HG03558 (cell line): ENCODE measurements around the gene NDUFV3.
"Not testable (repeated sequence)": the region's sequence is repeated elsewhere in the genome, so short reads cannot be mapped to it uniquely, and the experiment has no call there.

Experiments used
- ATAC-seq: cut with Tn5 transposase; IDR thresholded peaks from one replicate; pipeline ENCODE4 v1.9.1; 2021; ENCODE audit warnings: moderate number of reproducible peaks; ENCODE audit not compliant: unreplicated experiment; ENCODE audit errors: extremely low read depth

The NDUFV3 gene

DNA sequence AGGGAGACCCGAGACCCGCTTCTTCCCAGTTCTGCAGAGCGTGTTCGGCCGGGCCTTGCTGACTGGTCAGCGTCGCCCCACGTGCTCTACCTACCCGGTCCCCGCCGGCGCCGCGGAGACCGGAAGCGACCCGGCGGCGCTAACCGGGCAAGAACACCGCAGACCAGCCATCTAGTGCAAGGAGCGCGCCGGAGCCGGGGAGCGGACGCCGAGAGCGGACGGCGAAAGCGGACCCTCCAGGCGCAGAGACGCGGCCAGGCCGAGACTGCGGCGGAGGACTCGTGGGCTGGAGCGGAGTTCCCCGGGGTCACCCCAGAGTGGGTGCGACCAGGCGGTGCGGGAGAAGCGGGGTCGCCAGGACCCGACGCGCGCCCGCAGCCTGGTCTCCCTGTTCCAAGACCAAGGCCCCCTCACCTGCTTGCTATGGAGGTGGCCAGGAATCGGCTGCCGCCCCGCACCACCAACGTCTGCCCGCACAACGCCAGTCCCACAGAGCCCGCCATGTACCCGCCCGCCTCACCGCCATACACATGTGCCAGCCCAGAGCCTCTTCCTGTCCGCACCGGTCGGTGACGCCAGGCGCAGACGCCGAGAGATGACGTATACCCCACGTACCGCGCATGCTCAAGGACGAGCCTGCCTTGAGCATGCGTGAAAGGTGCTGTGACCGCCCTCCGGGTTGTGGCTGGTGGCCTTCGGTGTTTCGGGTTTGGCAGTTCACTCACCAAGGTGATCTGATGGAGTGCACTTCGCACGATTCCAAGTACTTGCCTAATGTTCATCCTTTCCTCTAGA, 13.9 kb upstream of the NDUFV3 start, which contains the start of gene WDR4:
Gene WDR4, minus strand, starts transcription at position 547 of the 795 bp plus-strand sequence. Its CDS starts 44 bp downstream, at position 503.
- peak; percentile 63 for ATAC-seq

GRCh38 chr21:42880352-42880751, 12.8 kb upstream of the NDUFV3 start:
- no peak for ATAC-seq

- ATAC-seq, result no peak
These were observed 9.2 kb upstream of the NDUFV3 start for GRCh38 chr21:42883921-42884320.

DNA sequence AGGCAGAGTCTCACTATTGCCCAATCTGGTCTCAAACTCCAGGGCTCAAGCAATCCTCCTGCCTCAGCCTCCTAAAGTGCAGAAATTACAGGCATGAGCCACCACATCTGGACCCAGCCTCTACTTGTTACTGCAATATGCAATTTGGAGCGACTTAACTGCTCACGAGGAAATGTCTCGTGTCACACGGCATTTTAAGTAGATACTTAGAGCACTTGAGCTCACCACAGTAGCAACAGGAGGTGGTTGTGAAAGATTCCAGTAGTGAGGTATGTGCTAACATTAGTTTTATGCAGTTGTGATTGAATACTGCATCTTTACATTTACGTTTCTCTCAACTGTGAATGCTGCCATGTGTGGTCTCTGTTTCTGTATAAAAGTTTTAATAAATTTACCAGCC, 5.8 kb upstream of the NDUFV3 start:
- ATAC-seq, result no peak

DNA sequence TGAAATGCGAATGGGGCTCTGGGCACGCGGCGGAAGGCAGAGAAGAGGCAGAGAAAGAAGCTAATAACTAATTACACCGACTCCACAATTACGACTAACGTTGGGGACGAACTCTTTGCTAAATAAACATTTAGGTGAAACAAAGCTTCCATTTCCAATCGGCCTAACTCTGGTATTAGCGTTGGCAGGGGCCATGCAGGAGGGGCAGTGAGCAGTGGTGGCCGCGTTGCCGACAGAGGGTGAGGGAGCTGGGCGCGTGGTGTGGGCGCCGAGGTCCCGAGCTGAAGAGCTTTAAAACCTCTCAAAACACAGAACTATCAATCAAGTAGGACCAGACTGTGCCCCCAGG, 553 bp upstream of the NDUFV3 start:
- no peak for ATAC-seq

- ATAC-seq, result no peak
These were observed 7.3 kb downstream of the NDUFV3 start for GRCh38 chr21:42900446-42900845.

GRCh38 chr21:42903817-42904216, 10.7 kb downstream of the NDUFV3 start:
- no peak for ATAC-seq

- no peak for ATAC-seq
These were observed 12.1 kb downstream of the NDUFV3 start for GRCh38 chr21:42905195-42905594.

DNA sequence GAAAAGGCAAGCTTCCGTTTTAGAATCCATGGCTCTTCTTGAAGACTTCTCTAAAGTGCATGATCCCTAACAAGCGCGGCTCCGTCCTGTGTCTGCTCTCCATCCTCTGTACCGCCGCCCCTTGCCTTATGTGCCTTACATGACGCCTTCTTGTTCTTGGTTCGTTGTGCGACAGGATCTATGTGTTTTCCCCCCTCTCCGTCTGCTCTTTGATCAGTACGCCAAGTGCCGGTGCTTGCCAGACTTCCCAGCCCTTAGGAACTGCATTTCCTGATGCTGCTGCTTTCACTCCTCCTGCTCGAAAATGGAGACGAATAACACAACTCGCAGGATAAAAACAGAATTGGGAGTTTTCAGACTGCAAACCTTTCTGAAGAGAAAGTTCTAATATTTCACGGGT, 13.1 kb downstream of the NDUFV3 start:
- no peak for ATAC-seq

- ATAC-seq, result not testable (repeated sequence)
These were observed 15.4 kb downstream of the NDUFV3 start for GRCh38 chr21:42908484-42908883.

- ATAC-seq, result not testable (repeated sequence)
These were observed 18.8 kb downstream of the NDUFV3 start for GRCh38 chr21:42911920-42912319.

DNA sequence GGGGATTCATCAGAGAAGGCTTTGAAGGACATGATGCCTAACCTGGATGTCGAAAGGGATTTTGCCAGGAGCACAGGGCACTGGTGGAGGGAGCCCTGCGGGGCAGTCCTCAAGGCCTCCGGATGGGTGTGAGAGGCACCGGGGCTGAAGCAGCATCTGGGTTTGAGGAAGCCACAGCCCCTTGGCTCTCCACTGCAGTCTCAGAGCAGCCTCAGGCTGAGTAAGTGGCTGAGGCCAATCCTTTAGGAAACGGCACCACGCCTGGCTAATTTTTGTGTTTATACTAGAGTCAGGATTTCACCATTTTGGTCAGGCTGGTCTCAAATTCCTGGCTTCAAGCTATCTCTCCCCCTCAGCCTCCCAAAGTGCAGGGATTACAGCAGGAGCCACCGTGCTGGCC, 20.4 kb downstream of the NDUFV3 start:
- no peak for ATAC-seq

DNA sequence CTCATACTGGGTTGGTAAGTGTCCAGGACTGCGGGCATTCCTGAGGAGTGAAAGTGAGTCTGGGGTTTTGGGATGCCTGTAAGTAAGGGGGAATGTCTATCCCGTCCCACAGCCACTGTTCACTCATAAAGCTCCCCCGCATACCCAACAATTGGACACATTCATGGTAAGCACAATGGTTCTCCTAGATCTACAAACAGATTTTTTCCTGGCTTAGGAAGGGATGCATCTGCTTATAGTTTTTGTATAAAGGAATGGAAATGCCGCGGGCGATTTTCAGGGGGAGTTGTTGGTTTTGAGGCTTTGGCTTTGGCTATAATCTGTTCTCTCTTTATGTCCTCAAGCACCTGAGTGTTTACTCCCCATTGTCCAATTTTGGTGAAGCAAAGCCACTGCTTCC, 25.2 kb downstream of the NDUFV3 start:
- ATAC-seq, result no peak

DNA sequence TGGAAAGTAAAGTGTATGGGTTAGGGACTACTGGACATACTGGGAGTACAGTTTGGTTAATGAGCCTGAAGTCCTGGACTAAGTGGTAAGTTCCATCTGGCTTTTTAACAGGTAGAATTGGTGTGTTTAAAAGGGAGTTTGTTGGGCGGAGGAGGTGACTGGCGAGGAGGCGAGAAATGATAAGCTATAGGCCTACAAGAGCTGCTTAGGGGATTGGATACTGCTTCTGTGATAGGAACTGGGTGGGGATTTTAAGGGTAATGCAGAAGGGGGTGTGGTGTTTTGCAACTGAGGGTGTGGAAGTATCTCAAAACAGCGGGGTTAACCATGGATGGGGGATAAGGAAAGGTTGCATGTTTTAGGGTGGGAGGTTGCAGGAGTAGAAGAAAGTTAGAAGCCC, 28.8 kb downstream of the NDUFV3 start:
- no peak for ATAC-seq

DNA sequence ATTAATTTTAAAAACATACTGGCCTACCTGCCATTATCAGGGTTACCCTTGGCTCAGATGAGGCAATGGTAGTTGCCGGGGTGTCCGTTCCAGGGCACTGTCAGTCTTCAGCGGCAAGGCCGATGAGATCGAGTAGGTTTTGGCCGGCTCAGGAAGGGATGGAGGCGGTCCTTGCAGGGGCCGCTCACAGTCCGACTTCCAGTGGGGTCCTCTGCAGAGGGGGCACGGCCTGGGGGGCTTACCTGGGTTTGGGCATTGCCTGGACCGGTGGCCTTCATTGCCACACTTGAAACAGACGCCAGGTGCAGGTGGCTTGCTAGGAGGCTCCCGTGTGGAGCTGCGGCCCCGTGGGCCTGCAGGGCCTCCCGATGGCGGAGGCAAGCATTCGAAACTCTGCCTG, 29.8 kb downstream of the NDUFV3 start:
- no peak for ATAC-seq

DNA sequence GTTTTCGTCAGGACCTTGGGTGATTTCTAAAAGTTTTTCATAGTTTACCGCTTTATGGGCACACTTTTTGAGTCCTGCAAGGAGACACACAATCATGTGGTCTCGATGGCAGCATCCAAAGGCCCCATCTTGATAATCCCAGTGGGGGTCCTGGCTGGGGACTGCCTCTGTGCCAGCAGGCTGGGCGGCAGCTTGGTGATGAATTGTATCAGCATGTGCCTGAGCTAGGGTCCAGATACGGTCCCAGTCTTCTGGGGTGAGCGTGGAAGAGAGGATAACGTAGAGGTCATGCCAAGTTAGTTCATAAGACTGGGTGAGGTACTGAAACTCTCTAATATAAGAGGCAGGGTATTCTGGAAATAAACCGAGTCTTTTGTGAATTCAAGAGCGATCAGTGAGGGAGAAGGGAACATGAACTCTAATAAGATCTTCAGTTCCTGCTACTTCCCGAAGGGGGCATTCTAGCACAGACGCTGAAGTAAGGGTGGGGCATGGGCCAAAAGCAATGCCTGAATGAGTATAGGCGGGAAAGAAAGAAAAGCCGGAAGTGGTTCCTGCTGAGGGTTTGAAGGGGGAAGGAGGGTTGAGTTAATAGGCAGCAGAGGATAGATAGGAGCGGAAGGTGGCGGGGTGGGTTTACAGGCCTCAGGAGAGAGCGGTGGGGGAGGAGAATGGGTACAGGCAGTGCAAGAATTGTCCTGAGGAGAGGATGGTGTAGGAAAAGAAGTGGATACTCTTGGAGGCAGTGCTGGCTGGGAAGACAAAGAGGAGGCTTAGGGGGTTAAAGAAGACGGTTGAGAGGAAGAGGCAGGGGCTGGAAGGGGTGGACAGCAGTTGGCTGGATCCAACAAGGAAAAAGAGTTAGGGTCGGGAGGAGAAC, 30.7 kb downstream of the NDUFV3 start:
- ATAC-seq, result no peak

DNA sequence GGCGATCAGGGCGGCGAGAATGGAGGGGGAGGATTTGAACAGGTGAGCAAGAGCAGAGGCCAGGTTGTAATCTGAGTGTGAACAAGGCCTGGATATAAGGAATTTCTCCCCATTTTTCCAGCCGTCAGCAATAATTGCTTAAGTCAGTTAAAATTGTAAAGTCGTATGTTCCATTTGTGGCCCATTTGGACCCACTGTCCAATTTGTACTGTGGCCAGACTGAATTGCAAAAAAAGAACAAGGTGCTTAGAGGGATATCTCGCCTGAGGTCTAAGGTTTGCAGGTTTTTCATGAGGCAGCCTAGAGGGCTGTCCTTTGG, 31.3 kb downstream of the NDUFV3 start:
- no peak for ATAC-seq

DNA sequence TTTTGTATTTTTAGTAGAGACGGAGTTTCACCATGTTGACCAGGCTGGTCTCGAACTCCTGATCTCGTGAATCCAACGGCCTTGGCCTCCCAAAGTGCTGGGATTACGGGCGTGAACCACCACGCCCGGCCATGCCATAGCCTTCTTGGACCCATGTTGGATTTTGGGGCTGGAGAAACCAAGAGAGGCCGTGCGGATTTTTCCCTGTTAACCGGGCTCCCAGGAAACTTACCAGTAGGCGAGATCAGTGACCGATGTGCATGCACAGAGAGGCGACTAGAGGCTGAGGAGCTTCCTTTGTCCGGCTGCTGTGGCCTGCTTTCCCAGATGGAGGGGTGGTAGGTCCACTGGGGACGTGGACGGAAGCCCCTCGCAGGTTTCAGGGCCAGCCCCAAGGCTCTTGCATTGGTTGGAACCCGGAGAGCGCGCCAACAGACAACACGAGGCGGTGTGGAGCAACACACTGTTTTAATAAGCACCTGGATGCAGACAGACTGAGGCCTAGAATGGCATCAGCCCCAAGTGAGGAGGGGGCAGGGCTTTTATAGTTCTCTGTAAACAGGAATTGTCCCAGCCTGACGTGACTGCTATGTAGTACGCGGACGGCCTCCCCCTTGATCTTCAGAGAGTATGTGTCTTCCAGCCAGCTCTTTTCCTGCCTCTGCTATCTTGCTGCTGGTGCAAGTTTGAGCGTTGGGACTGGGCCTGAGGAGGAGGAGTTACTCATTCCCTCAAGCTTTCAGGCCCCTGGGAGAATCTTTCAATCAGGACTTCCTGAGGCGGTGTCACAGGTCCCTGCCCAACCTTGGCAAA, 32.2 kb downstream of the NDUFV3 start, which contains the start of gene ERVH48-1:
Gene ERVH48-1, minus strand, starts transcription at position 517 of the 813 bp plus-strand sequence. CDS start 6,624 bp downstream, outside the sequence.
- ATAC-seq, result no peak

DNA sequence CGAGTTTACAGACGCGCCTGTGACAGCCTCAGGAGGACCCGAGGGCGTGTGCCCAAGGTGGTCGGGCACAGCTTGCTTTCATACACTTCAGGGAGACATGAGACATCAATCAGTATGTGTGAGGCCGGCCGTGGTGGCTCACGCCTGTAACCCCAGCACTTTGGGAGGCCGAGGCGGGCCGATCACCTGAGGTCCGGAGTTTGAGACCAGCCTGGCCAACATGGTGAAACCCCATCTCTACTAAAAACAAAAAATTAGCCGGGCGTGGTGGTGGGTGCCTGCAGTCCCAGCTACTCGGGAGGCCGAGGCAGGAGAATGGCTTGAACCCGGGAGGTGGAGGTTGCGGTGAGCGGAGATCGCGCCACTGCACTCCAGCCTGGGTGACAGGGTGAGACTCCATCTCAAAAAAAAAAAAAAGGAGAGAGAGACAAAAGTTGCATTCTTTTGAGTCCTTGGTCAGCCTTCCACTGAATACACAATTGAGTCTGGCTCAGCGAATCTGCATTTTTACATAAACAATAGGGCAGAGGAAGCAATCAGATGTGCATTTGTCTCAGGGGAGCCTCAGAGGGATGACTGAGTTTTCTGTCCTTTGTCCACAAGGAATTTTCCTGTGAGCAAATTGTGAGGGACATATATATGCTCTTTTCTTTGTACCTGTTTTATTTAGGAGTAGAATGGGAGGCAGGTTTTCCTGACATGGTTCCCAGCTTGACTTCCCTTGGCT, 34.5 kb downstream of the NDUFV3 start:
- not testable (repeated sequence) for ATAC-seq

DNA sequence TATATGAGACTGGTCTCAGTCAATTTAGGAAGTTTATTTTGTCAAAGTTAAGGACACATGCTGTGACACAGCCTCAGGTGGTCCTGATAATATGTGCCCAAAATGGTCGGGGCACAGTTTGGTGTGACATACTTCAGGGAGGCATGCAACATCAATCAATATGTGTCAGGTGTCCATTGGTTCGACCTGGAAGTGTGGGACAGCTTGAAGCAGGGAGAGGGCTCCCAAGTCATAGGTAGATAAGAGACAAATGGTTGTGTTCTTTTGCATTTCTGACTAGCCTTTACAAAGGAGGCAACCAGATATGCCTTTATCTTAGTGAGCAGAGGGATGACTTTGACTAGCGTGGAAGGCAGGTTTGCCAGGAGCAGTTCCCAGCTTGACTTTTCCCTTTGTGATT, 36.9 kb downstream of the NDUFV3 start:
- no peak for ATAC-seq
